SK-N-SH treated with all-trans-retinoic acid at 6 μM for 48 hours (cell line): ENCODE results near the gene ST6GALNAC3.

Source experiments
- BACH2 ChIP-seq: fragments of 250-450 bp; sonication (Bioruptor Pico); IDR thresholded peaks from 2 replicates; pipeline ENCODE4 v1.9.0; 2021; ENCODE audit warnings: mild to moderate bottlenecking, borderline replicate concordance
- CSDC2 ChIP-seq: fragments of 250-450 bp; sonication (Bioruptor Pico); IDR thresholded peaks from 2 replicates; pipeline ENCODE4 v1.5.0; 2020; ENCODE audit warnings: mild to moderate bottlenecking, moderate library complexity
- RARB ChIP-seq: fragments of 250-450 bp; sonication (Bioruptor Pico); IDR thresholded peaks from 2 replicates; pipeline ENCODE4 v1.8.0; 2021; ENCODE audit warnings: mild to moderate bottlenecking, moderate library complexity
- ZC3H10 ChIP-seq: fragments of 250-450 bp; sonication (Bioruptor Pico); IDR thresholded peaks from 2 replicates; pipeline ENCODE4 v1.5.1; 2021; ENCODE audit warnings: mild to moderate bottlenecking, moderate library complexity
- ZNF8 ChIP-seq: fragments of 450-650 bp; formaldehyde crosslinking; IDR thresholded peaks from 2 replicates; pipeline ENCODE4 v1.5.0; 2020; ENCODE audit warnings: mild to moderate bottlenecking, moderate library complexity

- TF ChIP-seq ZC3H10 (CRISPR knock-in tag) (no peak), RARB (no peak), ZNF8 (CRISPR knock-in tag) (no peak), CSDC2 (CRISPR knock-in tag) (no peak), BACH2 (no peak)
Measured at GRCh38 chr1:76106719-76107235, 32.2 kb downstream of the ST6GALNAC3 start.
